Gastroesophageal sphincter (tissue), 3 donors: ENCODE data around the gene C14orf132.

ENCODE experiments used
- EP300 ChIP-seq: sonication (generic); formaldehyde crosslinking; IDR thresholded peaks from one replicate; pipeline ENCODE4 v1.6.1; 2017; ENCODE audit warnings: antibody characterized with exemption, mild to moderate bottlenecking
- POLR2AphosphoS5 ChIP-seq: sonication (generic); formaldehyde crosslinking; IDR thresholded peaks from one replicate; pipeline ENCODE4 v1.6.1; 2017; ENCODE audit warnings: antibody characterized with exemption
- TF ChIP-seq, protein P1 (sequence below), 4 experiments: fragments of 200-600 bp in 2 of 4; fragments of 450-650 bp in 2 of 4; sonication (generic) in 1 of 4; IDR thresholded peaks; one replicate each; pipeline ENCODE4 v1.5.1; 2017 to 2019; ENCODE audit warnings: antibody characterized with exemption in 4 of 4, mild to moderate bottlenecking in 2 of 4, moderate library complexity in 2 of 4

DNA sequence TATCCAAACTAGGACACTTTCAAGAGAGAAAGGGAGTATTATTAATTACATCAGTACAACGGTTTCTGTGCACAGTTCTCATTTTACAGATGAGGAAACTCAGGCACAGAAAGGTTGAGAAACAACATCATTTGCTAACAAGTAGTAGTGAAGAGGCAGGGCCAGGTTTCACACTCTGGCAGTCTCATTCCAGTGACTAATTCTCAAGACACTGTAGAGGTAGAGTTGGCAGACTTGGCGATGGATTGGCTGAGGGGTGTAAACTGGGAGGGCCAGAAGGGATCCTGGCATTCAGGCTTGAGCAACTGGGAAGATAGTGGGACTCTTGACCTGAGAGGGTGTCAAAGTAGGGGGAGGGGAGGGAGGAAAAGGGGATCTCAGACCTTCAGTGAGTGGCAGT is 91.7 kb downstream of the C14orf132 start:
- TF ChIP-seq, protein P1, sequence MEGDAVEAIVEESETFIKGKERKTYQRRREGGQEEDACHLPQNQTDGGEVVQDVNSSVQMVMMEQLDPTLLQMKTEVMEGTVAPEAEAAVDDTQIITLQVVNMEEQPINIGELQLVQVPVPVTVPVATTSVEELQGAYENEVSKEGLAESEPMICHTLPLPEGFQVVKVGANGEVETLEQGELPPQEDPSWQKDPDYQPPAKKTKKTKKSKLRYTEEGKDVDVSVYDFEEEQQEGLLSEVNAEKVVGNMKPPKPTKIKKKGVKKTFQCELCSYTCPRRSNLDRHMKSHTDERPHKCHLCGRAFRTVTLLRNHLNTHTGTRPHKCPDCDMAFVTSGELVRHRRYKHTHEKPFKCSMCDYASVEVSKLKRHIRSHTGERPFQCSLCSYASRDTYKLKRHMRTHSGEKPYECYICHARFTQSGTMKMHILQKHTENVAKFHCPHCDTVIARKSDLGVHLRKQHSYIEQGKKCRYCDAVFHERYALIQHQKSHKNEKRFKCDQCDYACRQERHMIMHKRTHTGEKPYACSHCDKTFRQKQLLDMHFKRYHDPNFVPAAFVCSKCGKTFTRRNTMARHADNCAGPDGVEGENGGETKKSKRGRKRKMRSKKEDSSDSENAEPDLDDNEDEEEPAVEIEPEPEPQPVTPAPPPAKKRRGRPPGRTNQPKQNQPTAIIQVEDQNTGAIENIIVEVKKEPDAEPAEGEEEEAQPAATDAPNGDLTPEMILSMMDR (IDR thresholded peaks at IDR 0.05): no peak
- no peak for TF ChIP-seq POLR2AphosphoS5
- TF ChIP-seq EP300: no peak
